Endodermal cell (in vitro differentiated cells): ENCODE results near the gene IFTAP. TPM values are rescaled to one million over a fixed set of nuclear protein-coding genes. Genes with fewer than 3 reads are reported as not detected.

Experiments
- DNase-seq: peaks from one replicate; pipeline ENCODE4 v3.0.0-alpha.2; 2017
- H3K27ac ChIP-seq: 2 replicates; pipeline ENCODE4 v1.5.1; 2013; ENCODE audit warnings: mild to moderate bottlenecking, low read depth, low read length, moderate library complexity
- H3K27me3 ChIP-seq: 2 replicates; pipeline ENCODE4 v1.6.1; 2013; ENCODE audit warnings: mild to moderate bottlenecking, low read length, moderate library complexity; ENCODE audit not compliant: insufficient read depth, control insufficient read depth, poor library complexity, severe bottlenecking
- H3K36me3 ChIP-seq: 2 replicates; pipeline ENCODE4 v1.7.0; 2013; ENCODE audit warnings: mild to moderate bottlenecking, low read length, moderate library complexity; ENCODE audit not compliant: control insufficient read depth, insufficient read depth
- H3K4me1 ChIP-seq: one replicate; pipeline ENCODE4 v1.7.0; 2013; ENCODE audit warnings: low read length; ENCODE audit not compliant: control insufficient read depth, insufficient read depth
- H3K4me3 ChIP-seq: 2 replicates; pipeline ENCODE4 v1.5.1; 2013; ENCODE audit warnings: mild to moderate bottlenecking, low read length, moderate library complexity
- H3K9ac ChIP-seq: 2 replicates; pipeline ENCODE4 v1.6.1; 2013; ENCODE audit warnings: mild to moderate bottlenecking, low read length, moderate library complexity; ENCODE audit not compliant: poor library complexity, severe bottlenecking; ENCODE audit errors: extremely low read depth
- H3K9me3 ChIP-seq: 2 replicates; pipeline ENCODE4 v1.6.1; 2013; ENCODE audit warnings: mild to moderate bottlenecking, low read length, moderate library complexity; ENCODE audit not compliant: control insufficient read depth
- H3K27ac Mint-ChIP-seq: 2 replicates; pipeline ENCODE4 v1.8.0; 2020; ENCODE audit warnings: mixed read lengths
- H3K27me3 Mint-ChIP-seq: 2 replicates; pipeline ENCODE4 v1.8.0; 2021; ENCODE audit warnings: mild to moderate bottlenecking, mixed read lengths; ENCODE audit not compliant: insufficient read depth
- H3K36me3 Mint-ChIP-seq: 2 replicates; pipeline ENCODE4 v1.8.0; 2020; ENCODE audit warnings: low read depth, mixed read lengths
- H3K4me1 Mint-ChIP-seq: 2 replicates; pipeline ENCODE4 v1.8.0; 2020; ENCODE audit warnings: mixed read lengths
- H3K4me3 Mint-ChIP-seq: 2 replicates; pipeline ENCODE4 v1.8.0; 2020; ENCODE audit warnings: mild to moderate bottlenecking, moderate library complexity, mixed read lengths
- H3K9me3 Mint-ChIP-seq: 2 replicates; pipeline ENCODE4 v1.8.0; 2020; ENCODE audit warnings: mild to moderate bottlenecking, mixed read lengths
- WGBS, 2 experiments: methylation state at CpG; one replicate each; pipeline versions ENCODE4 v1.1.5 to v1.1.7; 2013; ENCODE audit warnings: missing lambda C conversion rate in 2 of 2, mixed read lengths in 1 of 2; ENCODE audit not compliant: insufficient coverage in 1 of 2, insufficient read length in 1 of 2; 5-methylcytosine and 5-hydroxymethylcytosine counted together
- total RNA-seq, 2 donors: library from RNA; stranded (reverse); fragmentation: NEBNext Ultra II Directional in 1 of 2; extraction: Animal tissue kit (Norgen Biotek cat#: 25700) in 1 of 2; gene quantifications; 2 replicates in 1 of 2; 3 replicates in 1 of 2; pipeline ENCODE4 v1.2.1, GENCODE V29; 2021
- TF ChIP-seq, protein P1 (sequence below): fragments of 200-600 bp; sonication (generic); conservative IDR thresholded peaks from 2 replicates; pipeline ENCODE4 v1.5.0; 2021; ENCODE audit warnings: antibody characterized with exemption, mild to moderate bottlenecking

The IFTAP gene
- total RNA-seq, 2 donors from 2014 or later = 23.9 to 38.6 TPM

DNA sequence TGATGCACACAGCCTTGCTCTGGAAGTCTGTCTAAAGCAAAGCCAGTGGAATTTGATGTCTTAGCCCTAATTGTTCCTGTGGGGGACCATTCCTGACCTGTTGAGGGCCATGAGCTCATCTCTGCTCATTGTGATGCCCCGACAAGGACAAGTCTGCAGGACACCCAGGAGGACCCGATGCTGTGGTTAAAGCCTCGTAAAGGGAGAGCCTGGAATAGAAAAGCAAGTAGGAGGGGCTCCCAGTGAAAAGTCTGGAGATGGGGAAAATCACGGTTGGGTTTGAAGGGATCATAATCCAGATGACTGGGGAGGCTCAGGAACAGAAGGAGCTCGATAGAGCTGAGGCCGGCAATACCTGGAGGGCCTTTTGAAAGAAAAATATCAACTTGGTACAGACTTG, 102.2 kb downstream of the IFTAP start:
- Histone ChIP-seq H3K9ac (no peak overlapping the region), H3K4me3 (no peak overlapping the region), H3K9me3 (no peaks in the 10 kb centered on the region), H3K4me1 (no peaks in the 10 kb centered on the region), H3K27me3 (no peaks in the 10 kb centered on the region), H3K27ac (no peak overlapping the region), H3K36me3 (no peaks in the 10 kb centered on the region)
- H3K27ac Mint-ChIP-seq = no peak overlapping the region
- H3K4me3 Mint-ChIP-seq = no peak overlapping the region
- H3K4me1 Mint-ChIP-seq = no peaks in the 10 kb centered on the region
- DNase-seq = no peak
- TF ChIP-seq, protein P1, sequence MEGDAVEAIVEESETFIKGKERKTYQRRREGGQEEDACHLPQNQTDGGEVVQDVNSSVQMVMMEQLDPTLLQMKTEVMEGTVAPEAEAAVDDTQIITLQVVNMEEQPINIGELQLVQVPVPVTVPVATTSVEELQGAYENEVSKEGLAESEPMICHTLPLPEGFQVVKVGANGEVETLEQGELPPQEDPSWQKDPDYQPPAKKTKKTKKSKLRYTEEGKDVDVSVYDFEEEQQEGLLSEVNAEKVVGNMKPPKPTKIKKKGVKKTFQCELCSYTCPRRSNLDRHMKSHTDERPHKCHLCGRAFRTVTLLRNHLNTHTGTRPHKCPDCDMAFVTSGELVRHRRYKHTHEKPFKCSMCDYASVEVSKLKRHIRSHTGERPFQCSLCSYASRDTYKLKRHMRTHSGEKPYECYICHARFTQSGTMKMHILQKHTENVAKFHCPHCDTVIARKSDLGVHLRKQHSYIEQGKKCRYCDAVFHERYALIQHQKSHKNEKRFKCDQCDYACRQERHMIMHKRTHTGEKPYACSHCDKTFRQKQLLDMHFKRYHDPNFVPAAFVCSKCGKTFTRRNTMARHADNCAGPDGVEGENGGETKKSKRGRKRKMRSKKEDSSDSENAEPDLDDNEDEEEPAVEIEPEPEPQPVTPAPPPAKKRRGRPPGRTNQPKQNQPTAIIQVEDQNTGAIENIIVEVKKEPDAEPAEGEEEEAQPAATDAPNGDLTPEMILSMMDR = no peak
- 88 to 91% methylated on average over 5 to 6 of the region's 6 CpGs for WGBS, 2 experiments
- no peaks in the 10 kb centered on the region for H3K27me3 Mint-ChIP-seq
- no peaks in the 10 kb centered on the region for H3K9me3 Mint-ChIP-seq
- no peaks in the 10 kb centered on the region for H3K36me3 Mint-ChIP-seq

- Mint-ChIP-seq H3K36me3 (no peaks in the 10 kb centered on the region), H3K27ac (no peak overlapping the region), H3K4me1 (peaks cover 4% of the 10 kb centered on the region), H3K4me3 (no peak overlapping the region), H3K9me3 (no peaks in the 10 kb centered on the region), H3K27me3 (peaks cover 2% of the 10 kb centered on the region)
- Histone ChIP-seq H3K9ac (no peak overlapping the region), H3K27me3 (no peaks in the 10 kb centered on the region), H3K4me3 (no peak overlapping the region), H3K4me1 (no peaks in the 10 kb centered on the region), H3K9me3 (no peaks in the 10 kb centered on the region), H3K27ac (no peak overlapping the region), H3K36me3 (no peaks in the 10 kb centered on the region)
- no peak for DNase-seq
- 90 to 100% methylated on average over 2 to 4 of the region's 6 CpGs for WGBS, 2 experiments
- TF ChIP-seq, protein P1 = no peak
These were observed 105.0 kb downstream of the IFTAP start for GRCh38 chr11:36699271-36699670.

DNA sequence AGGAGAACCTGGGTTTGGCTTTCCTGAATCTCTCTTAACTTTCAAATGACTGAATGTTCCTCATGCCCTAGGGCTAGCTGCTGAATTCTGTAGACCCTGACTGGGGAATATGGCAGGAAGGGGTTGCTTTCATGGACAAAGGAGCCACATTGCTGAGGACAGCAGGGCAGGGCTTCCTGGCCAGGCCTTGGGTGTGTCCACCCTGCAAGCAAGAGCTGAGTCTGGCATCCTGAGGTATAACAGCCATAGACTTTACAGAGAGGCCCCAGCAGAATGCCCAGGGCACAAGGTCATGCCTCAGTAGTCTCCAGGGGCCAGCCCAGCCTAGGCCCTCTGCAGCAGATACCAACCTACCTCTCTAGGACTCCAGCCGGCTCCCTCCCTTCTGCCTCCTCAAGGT, 105.9 kb downstream of the IFTAP start:
- H3K9me3 ChIP-seq = no peaks in the 10 kb centered on the region
- no peak for DNase-seq
- no peaks in the 10 kb centered on the region for H3K4me1 ChIP-seq
- H3K4me3 ChIP-seq = no peak overlapping the region
- TF ChIP-seq, protein P1 = no peak
- no peak overlapping the region for H3K27ac Mint-ChIP-seq
- no peaks in the 10 kb centered on the region for H3K36me3 ChIP-seq
- H3K4me1 Mint-ChIP-seq = peaks cover 4% of the 10 kb centered on the region
- no peaks in the 10 kb centered on the region for H3K36me3 Mint-ChIP-seq
- 92% methylated on average over 1 of the region's 1 CpG; no CpG with 5 or more reads in 1 of the 2 experiments for WGBS, 2 experiments
- H3K4me3 Mint-ChIP-seq = no peak overlapping the region
- peaks cover 2% of the 10 kb centered on the region for H3K27me3 Mint-ChIP-seq
- H3K9me3 Mint-ChIP-seq = no peaks in the 10 kb centered on the region
- H3K9ac ChIP-seq = no peak overlapping the region
- no peak overlapping the region for H3K27ac ChIP-seq
- no peaks in the 10 kb centered on the region for H3K27me3 ChIP-seq
